B cell (primary cell): ENCODE results near the gene SLC35G3. TPM values are rescaled to one million over a fixed set of nuclear protein-coding genes. Genes with fewer than 3 reads are reported as not detected.

Experiments used
- ATAC-seq: fragments of 200-7000 bp; cut with Tn5 transposase; one replicate; pipeline ENCODE4 v1.10.0; 2021; ENCODE audit warnings: low read depth, mild to moderate bottlenecking, moderate number of reproducible peaks, moderate library complexity
- CTCF ChIA-PET: fragments of 350-600 bp; sonication (Branson Sonifier 250); formaldehyde crosslinking; loops from one replicate; lab custom pipeline; 2021; ENCODE audit warnings: antibody characterized with exemption, inconsistent platforms; lab: Charles Lee
- POLR2A ChIA-PET: fragments of 350-600 bp; sonication (Branson Sonifier 250); formaldehyde crosslinking; loops from one replicate; lab custom pipeline; 2021; ENCODE audit warnings: antibody characterized with exemption; lab: Charles Lee
- DNase-seq: peaks from one replicate; pipeline ENCODE4 v3.0.0; 2013
- H2AFZ ChIP-seq: 2 replicates; pipeline ENCODE4 v1.6.1; 2012; ENCODE audit warnings: mild to moderate bottlenecking, low read depth, low read length; ENCODE audit not compliant: insufficient read depth, poor library complexity, severe bottlenecking
- H3K27ac ChIP-seq, 2 donors: 1 replicate in 1 of 2; 2 replicates in 1 of 2; pipeline ENCODE4 v1.5.1; 2012 to 2013; ENCODE audit warnings: low read length in 2 of 2, mild to moderate bottlenecking in 2 of 2, moderate library complexity in 1 of 2
- H3K27me3 ChIP-seq, 4 experiments: fragments of 200-600 bp in 1 of 4; sonication (generic) in 1 of 4; replicated peaks in 1 of 4; 1 replicate in 2 of 4; 2 replicates in 2 of 4; pipeline versions ENCODE4 v1.6.1 to v1.7.0; 2013 to 2016; ENCODE audit warnings: low read length in 3 of 4, mild to moderate bottlenecking in 2 of 4, mixed read lengths in 1 of 4, moderate library complexity in 1 of 4; ENCODE audit not compliant: insufficient read depth in 4 of 4, control insufficient read depth in 3 of 4; ENCODE audit errors: control extremely low read depth in 1 of 4
- H3K36me3 ChIP-seq, 2 experiments: replicated peaks in 1 of 2; 1 replicate in 1 of 2; 2 replicates in 1 of 2; pipeline versions ENCODE4 v1.6.1 to v1.7.1; 2013; ENCODE audit warnings: low read length in 1 of 2; ENCODE audit not compliant: insufficient read depth in 2 of 2, control insufficient read depth in 1 of 2; ENCODE audit errors: control extremely low read depth in 1 of 2, extremely low read depth in 1 of 2
- H3K4me1 ChIP-seq, 2 donors: fragments of 200-600 bp in 1 of 2; sonication (generic) in 1 of 2; 1 replicate in 1 of 2; 2 replicates in 1 of 2; pipeline versions ENCODE4 v1.5.1 to v1.6.1; 2013 to 2017; ENCODE audit warnings: low read length in 2 of 2; ENCODE audit not compliant: control insufficient read depth in 2 of 2, insufficient read depth in 2 of 2
- H3K4me2 ChIP-seq: replicated peaks from 2 replicates; pipeline ENCODE3; 2012; ENCODE audit warnings: mild to moderate bottlenecking, low read depth, low read length; ENCODE audit not compliant: poor library complexity, severe bottlenecking
- H3K4me3 ChIP-seq, 5 experiments: fragments of 200-600 bp in 1 of 5; sonication (generic) in 1 of 5; 1 replicate in 3 of 5; 2 replicates in 2 of 5; pipeline versions ENCODE4 v1.5.1 to v1.7.0; 2011 to 2016; ENCODE audit warnings: low read length in 4 of 5, mild to moderate bottlenecking in 4 of 5, low read depth in 2 of 5, control low read depth in 1 of 5, moderate library complexity in 1 of 5; ENCODE audit not compliant: insufficient read depth in 1 of 5; ENCODE audit errors: control extremely low read depth in 1 of 5, extremely low read depth in 1 of 5
- H3K79me2 ChIP-seq: fragments of 200-600 bp; sonication (generic); one replicate; pipeline ENCODE4 v1.6.0; 2016; ENCODE audit warnings: low read length; ENCODE audit not compliant: control insufficient read depth, insufficient read depth
- H3K9ac ChIP-seq: fragments of 200-600 bp; sonication (generic); 2 replicates; pipeline ENCODE4 v1.6.1; 2017; ENCODE audit warnings: mild to moderate bottlenecking, low read length, moderate library complexity
- H3K9me3 ChIP-seq, 3 donors: one replicate each; pipeline versions ENCODE4 v1.6.1 to v1.7.1; 2013; ENCODE audit warnings: low read length in 2 of 3; ENCODE audit not compliant: control insufficient read depth in 2 of 3, insufficient read depth in 1 of 3; ENCODE audit errors: control extremely low read depth in 1 of 3
- H4K20me1 ChIP-seq: 2 replicates; pipeline ENCODE4 v1.6.0; 2012; ENCODE audit warnings: mild to moderate bottlenecking, low read length; ENCODE audit not compliant: insufficient read depth, control insufficient read depth, poor library complexity, severe bottlenecking
- H3K27ac Mint-ChIP-seq: one replicate; pipeline ENCODE4 v1.8.0; 2021; ENCODE audit warnings: mixed read lengths
- H3K27me3 Mint-ChIP-seq: one replicate; pipeline ENCODE4 v1.8.0; 2021; ENCODE audit warnings: mixed read lengths
- H3K4me1 Mint-ChIP-seq: one replicate; pipeline ENCODE4 v1.8.0; 2021; ENCODE audit warnings: mixed read lengths
- H3K4me3 Mint-ChIP-seq: one replicate; pipeline ENCODE4 v1.8.0; 2021; ENCODE audit warnings: mixed read lengths
- H3K9me3 Mint-ChIP-seq: one replicate; pipeline ENCODE4 v1.8.0; 2022; ENCODE audit warnings: mixed read lengths; ENCODE audit not compliant: insufficient read depth
- EZH2 ChIP-seq: IDR thresholded peaks from 2 replicates; pipeline ENCODE4 v1.6.1; 2012; ENCODE audit warnings: borderline replicate concordance, low read depth, mild to moderate bottlenecking, moderate library complexity, low read length; ENCODE audit not compliant: insufficient read depth, poor library complexity, severe bottlenecking
- WGBS: methylation state at CpG from one replicate; pipeline ENCODE4 v1.1.5; 2013; ENCODE audit warnings: missing lambda C conversion rate; ENCODE audit not compliant: insufficient coverage; 5-methylcytosine and 5-hydroxymethylcytosine counted together
- intact Hi-C: fragments of 100-400 bp; cut with micrococcal nuclease; formaldehyde crosslinking; loops from one replicate; pipeline ENCODE4 v1.10.0; 2022
- polyA plus RNA-seq: library from polyadenylated mRNA; depleted of rRNA; stranded (reverse); fragments of >200 nt; gene quantifications from 2 replicates; pipeline ENCODE4 v1.2.3, GENCODE V29; 2012
- total RNA-seq, 2 donors: library from RNA; stranded (reverse); fragments of 120-200 nt in 1 of 2; gene quantifications; 1 replicate in 1 of 2; 2 replicates in 1 of 2; pipeline versions ENCODE4 v1.2.3 to v1.2.4, GENCODE V29; 2013 to 2022
- TF ChIP-seq, protein P1 (sequence below): fragments of 200-600 bp; IDR thresholded peaks from one replicate; pipeline ENCODE4 v1.8.0; 2022; ENCODE audit warnings: antibody characterized with exemption, mild to moderate bottlenecking

The SLC35G3 gene
- total and polyA plus RNA-seq, 2 donors (not counting 1 experiment from before 2014, with no cell fraction given): not detected

DNA sequence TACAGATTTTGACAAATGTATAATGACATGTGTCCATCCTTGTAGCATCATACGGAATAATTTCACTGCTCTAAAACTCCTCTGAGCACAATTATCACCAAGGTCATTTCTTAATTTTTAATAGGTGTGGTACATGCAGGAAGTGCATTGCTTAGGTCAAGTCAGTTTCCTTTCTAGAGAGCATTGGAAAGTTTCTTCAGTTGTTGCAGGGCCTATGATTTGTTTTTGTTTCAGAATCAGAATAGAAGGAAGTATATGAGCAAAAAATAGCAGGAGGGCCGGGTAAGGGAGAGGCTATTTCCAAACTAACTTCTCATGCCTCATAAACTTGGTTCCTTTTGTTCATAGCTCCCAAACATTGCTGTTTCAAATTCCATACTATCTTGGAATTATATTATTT, 24.7 kb upstream of the SLC35G3 start:
- Histone ChIP-seq H3K27me3 (peaks cover 0 to 8% (median 1%) of the 10 kb centered on the region in 4 experiments), H3K27ac (no peak overlapping the region), H3K79me2 (no peaks in the 10 kb centered on the region), H3K4me3 (no peak overlapping the region), H3K4me1 (no peaks in the 10 kb centered on the region), H4K20me1 (no peaks in the 10 kb centered on the region), H3K9me3 (peaks cover 0 to 13% (median 6%) of the 10 kb centered on the region in 3 donors), H3K4me2 (no peak overlapping the region), H3K9ac (no peak overlapping the region), H2AFZ (no peak overlapping the region), H3K36me3 (no peaks in the 10 kb centered on the region)
- no peak for TF ChIP-seq EZH2
- no peak overlapping the region for H3K4me3 Mint-ChIP-seq
- WGBS: no CpG with 5 or more reads among the region's 2 CpGs
- H3K27ac Mint-ChIP-seq: no peak overlapping the region
- H3K27me3 Mint-ChIP-seq: peaks cover 15% of the 10 kb centered on the region
- no peak for ATAC-seq
- H3K9me3 Mint-ChIP-seq: no peaks in the 10 kb centered on the region
- intact Hi-C loops: loop anchor here (10.0 kb wide), 1 partner anchor 46 kb away; no protein-coding TSS in a partner anchor
- CTCF ChIA-PET: no interaction called here
- no peak for DNase-seq
- POLR2A ChIA-PET: no interaction called here
- peaks cover 7% of the 10 kb centered on the region for H3K4me1 Mint-ChIP-seq

DNA sequence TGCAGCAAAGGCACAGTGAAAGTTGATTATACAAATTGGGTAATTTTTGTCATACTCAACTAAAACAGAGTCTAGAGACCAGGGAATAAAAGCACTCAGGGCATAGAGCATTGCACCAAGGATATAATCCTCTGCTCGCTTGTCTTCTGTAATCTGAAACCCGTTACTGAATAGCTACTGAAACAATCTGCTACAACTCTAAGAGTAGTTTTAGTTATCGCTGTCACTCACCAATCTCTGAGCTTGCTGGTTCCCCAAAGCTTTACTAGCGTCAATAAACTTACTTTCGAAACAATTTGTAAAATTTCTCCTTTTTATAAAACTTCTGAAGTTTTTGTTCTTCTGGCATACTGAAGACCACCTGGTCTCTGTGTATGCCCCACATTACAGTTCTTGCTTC, 22.9 kb upstream of the SLC35G3 start:
- H3K27me3 ChIP-seq: peaks cover 0 to 8% (median 1%) of the 10 kb centered on the region in 4 experiments
- no peak overlapping the region for H3K4me3 Mint-ChIP-seq
- H3K4me2 ChIP-seq: no peak overlapping the region
- H4K20me1 ChIP-seq: no peaks in the 10 kb centered on the region
- no peaks in the 10 kb centered on the region for H3K79me2 ChIP-seq
- no peak overlapping the region for H3K27ac Mint-ChIP-seq
- H3K27ac ChIP-seq: no peak overlapping the region
- TF ChIP-seq EZH2: no peak
- TF ChIP-seq, protein P1, sequence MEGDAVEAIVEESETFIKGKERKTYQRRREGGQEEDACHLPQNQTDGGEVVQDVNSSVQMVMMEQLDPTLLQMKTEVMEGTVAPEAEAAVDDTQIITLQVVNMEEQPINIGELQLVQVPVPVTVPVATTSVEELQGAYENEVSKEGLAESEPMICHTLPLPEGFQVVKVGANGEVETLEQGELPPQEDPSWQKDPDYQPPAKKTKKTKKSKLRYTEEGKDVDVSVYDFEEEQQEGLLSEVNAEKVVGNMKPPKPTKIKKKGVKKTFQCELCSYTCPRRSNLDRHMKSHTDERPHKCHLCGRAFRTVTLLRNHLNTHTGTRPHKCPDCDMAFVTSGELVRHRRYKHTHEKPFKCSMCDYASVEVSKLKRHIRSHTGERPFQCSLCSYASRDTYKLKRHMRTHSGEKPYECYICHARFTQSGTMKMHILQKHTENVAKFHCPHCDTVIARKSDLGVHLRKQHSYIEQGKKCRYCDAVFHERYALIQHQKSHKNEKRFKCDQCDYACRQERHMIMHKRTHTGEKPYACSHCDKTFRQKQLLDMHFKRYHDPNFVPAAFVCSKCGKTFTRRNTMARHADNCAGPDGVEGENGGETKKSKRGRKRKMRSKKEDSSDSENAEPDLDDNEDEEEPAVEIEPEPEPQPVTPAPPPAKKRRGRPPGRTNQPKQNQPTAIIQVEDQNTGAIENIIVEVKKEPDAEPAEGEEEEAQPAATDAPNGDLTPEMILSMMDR: no peak
- H3K4me1 ChIP-seq: no peaks in the 10 kb centered on the region
- ATAC-seq (no peak), DNase-seq (no peak)
- H3K4me1 Mint-ChIP-seq: peaks cover 7% of the 10 kb centered on the region
- H3K9ac ChIP-seq: no peak overlapping the region
- no CpG with 5 or more reads among the region's 5 CpGs for WGBS
- peaks cover 17% of the 10 kb centered on the region for H3K27me3 Mint-ChIP-seq
- peaks cover 0 to 2% (median 0%) of the 10 kb centered on the region in 3 donors for H3K9me3 ChIP-seq
- ChIA-PET CTCF (no interaction called here), POLR2A (no interaction called here)
- H2AFZ ChIP-seq: no peak overlapping the region
- H3K9me3 Mint-ChIP-seq: no peaks in the 10 kb centered on the region
- intact Hi-C loops: loop anchor here (10.0 kb wide), 1 partner anchor 48 kb away; no protein-coding TSS in a partner anchor
- H3K36me3 ChIP-seq: no peaks in the 10 kb centered on the region
- no peak overlapping the region for H3K4me3 ChIP-seq
